Adrenal gland (tissue), 12 donors: ENCODE measurements around the gene PARP3. TPM values are rescaled to one million over a fixed set of nuclear protein-coding genes. Genes with fewer than 3 reads are reported as not detected.

Experiments
- DNase-seq, 7 donors: peaks; one replicate each; pipeline ENCODE4 v3.0.0-alpha.2; 2019 to 2020
- H3K27ac ChIP-seq, 5 donors: fragments of 200-600 bp; sonication (generic) in 4 of 5; 1 replicate in 3 of 5; 2 replicates in 2 of 5; pipeline versions ENCODE4 v1.5.1 to v1.8.0; 2016 to 2020; ENCODE audit warnings: mild to moderate bottlenecking in 1 of 5
- H3K27me3 ChIP-seq: fragments of 200-600 bp; 2 replicates; pipeline ENCODE4 v1.8.0; 2021
- H3K36me3 ChIP-seq, 2 donors: fragments of 200-600 bp; replicated peaks in 1 of 2; 1 replicate in 1 of 2; 2 replicates in 1 of 2; pipeline versions ENCODE4 v1.5.1 to v1.8.0; 2018 to 2022
- H3K4me1 ChIP-seq, 2 donors: fragments of 200-600 bp; replicated peaks in 1 of 2; 1 replicate in 1 of 2; 2 replicates in 1 of 2; pipeline versions ENCODE4 v1.5.1 to v1.8.0; 2018 to 2021
- H3K4me3 ChIP-seq, 4 donors: fragments of 200-600 bp; sonication (generic) in 3 of 4; one replicate each; pipeline ENCODE4 v1.5.1; 2016 to 2018
- H3K9me3 ChIP-seq, 3 donors: fragments of 200-600 bp; sonication (generic) in 1 of 3; replicated peaks in 1 of 3; 1 replicate in 2 of 3; 2 replicates in 1 of 3; pipeline versions ENCODE4 v1.5.1 to v1.8.0; 2016 to 2021
- CTCF ChIP-seq, 6 experiments: fragments of 450-650 bp in 4 of 6; fragments of 200-600 bp in 2 of 6; sonication (generic) in 1 of 6; IDR thresholded peaks; 1 replicate in 5 of 6; 2 replicates in 1 of 6; pipeline versions ENCODE4 v1.5.1 to v1.8.0; 2016 to 2021; ENCODE audit warnings: antibody characterized with exemption in 6 of 6, mild to moderate bottlenecking in 2 of 6, moderate library complexity in 1 of 6
- POLR2A ChIP-seq, 2 donors: fragments of 450-650 bp; IDR thresholded peaks; one replicate each; pipeline ENCODE4 v1.6.1; 2017; ENCODE audit warnings: antibody characterized with exemption in 2 of 2, mild to moderate bottlenecking in 2 of 2, moderate library complexity in 1 of 2
- WGBS, 4 donors: extraction: QIAGEN DNeasy Blood & Tissue Kit in 2 of 4; methylation state at CpG; one replicate each; pipeline versions ENCODE4 v1.1.5 to v1.1.7; 2013 to 2017; 5-methylcytosine and 5-hydroxymethylcytosine counted together
- intact Hi-C, 2 donors: fragments of 100-400 bp; cut with DNase I; formaldehyde crosslinking; loops; one replicate each; pipeline versions ENCODE4 v1.14.1 to v1.15.0; 2022 to 2023
- polyA plus RNA-seq, 3 donors: library from polyadenylated mRNA; stranded (reverse); fragments of 200-250 nt in 2 of 3; fragments of 350-450 nt in 1 of 3; fragmentation: Illumina TruSeq in 1 of 3; extraction: RNeasy Lipid Tissue Mini Kit (QIAGEN cat#74804) in 1 of 3; gene quantifications; one replicate each; pipeline ENCODE4 v1.2.3, GENCODE V29; 2013 to 2014
- total RNA-seq, 9 donors: library from RNA; depleted of rRNA in 4 of 9; stranded (reverse); fragments of >200 nt in 4 of 9; fragments of 120-200 nt in 1 of 9; fragmentation: NEBNext Ultra II Directional in 1 of 9; extraction: Animal tissue kit (Norgen Biotek cat#: 25700) in 1 of 9; gene quantifications; one replicate each; pipeline versions ENCODE4 v1.1.0 to v1.2.4, GENCODE V29; 2013 to 2023
- donor health status: healthy with polysubstance abuse.
- donor health status: Bipolar disorder and iron deficiency.
- donor health status: DM: yes; HTN: yes; CAD: no.
- donor health status: DM: no; HTN: no; CAD: no.
- donor health status: DM: no; HTN: no; CAD: no.
- donor health status: DM: yes; HTN: yes; CAD: no.

The PARP3 gene
- total and polyA plus RNA-seq, 12 donors: 7.8 to 94.1 (median 60.4) TPM

GRCh38 chr3:51955175-51955892 is 13.2 kb downstream of the PARP3 start, which contains the start of gene GPR62:
Gene GPR62 (plus strand): TSS chr3:51955381. CDS start chr3:51955653, 272 bp downstream.
- no peaks in the 10 kb centered on the region for H3K27me3 ChIP-seq
- H3K9me3 ChIP-seq: no peaks in the 10 kb centered on the region
- peak within 1 kb of the TSS in 1 of 4 donors; percentile 63 for H3K4me3 ChIP-seq
- peaks cover 0 to 4% of the 10 kb centered on the region in 2 donors for H3K36me3 ChIP-seq
- 48 to 67% (median 58%) methylated on average over 5 to 33 of the region's 33 CpGs for WGBS, 4 donors
- peak within 1 kb of the TSS in 4 of 5 donors; percentile 44 to 80 (median 72) for H3K27ac ChIP-seq
- DNase-seq: no peak
- TF ChIP-seq CTCF (IDR thresholded peaks at IDR 0.05) (no peak), POLR2A (IDR thresholded peaks at IDR 0.05) (no peak)
- H3K4me1 ChIP-seq: peaks cover 9 to 11% of the 10 kb centered on the region in 2 donors
- intact Hi-C loops: no loop called here

- Histone ChIP-seq H3K27me3 (no peaks in the 10 kb centered on the region), H3K4me3 (peak overlapping the region in 1 of 4 donors; percentile 63), H3K4me1 (peaks cover 9 to 11% of the 10 kb centered on the region in 2 donors), H3K9me3 (no peaks in the 10 kb centered on the region), H3K36me3 (peaks cover 0 to 8% of the 10 kb centered on the region in 2 donors), H3K27ac (peak overlapping the region in 4 of 5 donors; percentile 44 to 80 (median 72))
- peak; percentile 55 to 80 (median 65) for DNase-seq
- intact Hi-C loops: no loop called here
- WGBS, 4 donors: 3 to 27% (median 5%) methylated on average over 7 to 97 of the region's 97 CpGs
- peak in 1 of 2 donors; percentile 15 for TF ChIP-seq POLR2A (IDR thresholded peaks at IDR 0.05)
- TF ChIP-seq CTCF (IDR thresholded peaks at IDR 0.05): peak; percentile 5 to 73 (median 34)
These were observed 14.0 kb downstream of the PARP3 start for GRCh38 chr3:51955893-51956770.

GRCh38 chr3:51957520-51958205 is 15.5 kb downstream of the PARP3 start:
- Histone ChIP-seq H3K27ac (no peak overlapping the region), H3K4me3 (no peak overlapping the region), H3K9me3 (no peaks in the 10 kb centered on the region), H3K4me1 (peaks cover 9 to 11% of the 10 kb centered on the region in 2 donors), H3K36me3 (peaks cover 0 to 8% of the 10 kb centered on the region in 2 donors), H3K27me3 (no peaks in the 10 kb centered on the region)
- no peak for DNase-seq
- 92 to 96% (median 95%) methylated on average over 8 to 15 of the region's 15 CpGs for WGBS, 4 donors
- TF ChIP-seq CTCF (IDR thresholded peaks at IDR 0.05) (no peak), POLR2A (IDR thresholded peaks at IDR 0.05) (no peak)
- intact Hi-C loops: no loop called here
